HepG2 (cell line): ENCODE data around the gene CYSRT1. TPM values are rescaled to one million over a fixed set of nuclear protein-coding genes. Genes with fewer than 3 reads are reported as not detected.
A peak's percentile ranks its signal among the peaks of the same experiment; 100 is the strongest.

Source experiments
- ARID2 ChIP-seq: sonication (generic); formaldehyde crosslinking; IDR thresholded peaks from 2 replicates; pipeline ENCODE4 v1.8.1; 2022; ENCODE audit warnings: mild to moderate bottlenecking, missing genetic modification reagents, borderline replicate concordance
- CBFB ChIP-seq: sonication (generic); formaldehyde crosslinking; IDR thresholded peaks from 2 replicates; pipeline ENCODE4 v1.4.0; 2020; ENCODE audit warnings: missing genetic modification reagents
- EED ChIP-seq: sonication (generic); formaldehyde crosslinking; IDR thresholded peaks from 2 replicates; pipeline ENCODE4 v1.5.0; 2020; ENCODE audit warnings: mild to moderate bottlenecking, missing genetic modification reagents
- FOXC1 ChIP-seq: sonication (generic); formaldehyde crosslinking; IDR thresholded peaks from 2 replicates; pipeline ENCODE4 v1.8.0; 2022; ENCODE audit warnings: mild to moderate bottlenecking, missing genetic modification reagents, borderline replicate concordance
- GATA4 ChIP-seq: sonication (generic); IDR thresholded peaks from 2 replicates; pipeline ENCODE4 v1.6.1; 2016; ENCODE audit warnings: antibody characterized with exemption, low read depth, borderline replicate concordance
- IKZF5 ChIP-seq: IDR thresholded peaks from 2 replicates; pipeline ENCODE4 v1.6.1; 2018; ENCODE audit warnings: missing genetic modification reagents, mild to moderate bottlenecking, missing compliant biosample characterization
- KDM5B ChIP-seq: sonication (generic); formaldehyde crosslinking; IDR thresholded peaks from 2 replicates; pipeline ENCODE4 v1.4.0; 2020; ENCODE audit warnings: missing genetic modification reagents, mild to moderate bottlenecking, borderline replicate concordance
- LCORL ChIP-seq, 2 experiments: fragments of 450-650 bp in 1 of 2; sonication (generic) in 1 of 2; formaldehyde crosslinking in 1 of 2; IDR thresholded peaks; 2 replicates each; pipeline versions ENCODE4 v1.5.0 to v1.6.1; 2017 to 2020; ENCODE audit warnings: antibody characterized with exemption in 1 of 2, missing genetic modification reagents in 1 of 2
- MED8 ChIP-seq: sonication (generic); formaldehyde crosslinking; IDR thresholded peaks from 2 replicates; pipeline ENCODE4 v1.8.1; 2023; ENCODE audit warnings: mild to moderate bottlenecking, missing genetic modification reagents; ENCODE audit not compliant: insufficient replicate concordance
- SALL2 ChIP-seq: sonication (generic); formaldehyde crosslinking; IDR thresholded peaks from 2 replicates; pipeline ENCODE4 v1.8.1; 2023; ENCODE audit warnings: mild to moderate bottlenecking, missing genetic modification reagents, inconsistent platforms
- ZBTB14 ChIP-seq: sonication (generic); formaldehyde crosslinking; IDR thresholded peaks from 2 replicates; pipeline ENCODE4 v1.4.0; 2020; ENCODE audit warnings: missing genetic modification reagents
- ZFP91 ChIP-seq: sonication (generic); formaldehyde crosslinking; IDR thresholded peaks from 2 replicates; pipeline ENCODE4 v1.9.0; 2022; ENCODE audit warnings: missing genetic modification reagents, mild to moderate bottlenecking, borderline replicate concordance
- ZFX ChIP-seq: sonication (generic); formaldehyde crosslinking; IDR thresholded peaks from 2 replicates; pipeline ENCODE4 v1.4.0; 2020; ENCODE audit warnings: mild to moderate bottlenecking, low read depth, missing genetic modification reagents, moderate library complexity
- ZNF44 ChIP-seq: sonication (generic); formaldehyde crosslinking; IDR thresholded peaks from 2 replicates; pipeline ENCODE4 v1.5.1; 2020; ENCODE audit warnings: mild to moderate bottlenecking, missing genetic modification reagents
- ZNF574 ChIP-seq: sonication (generic); formaldehyde crosslinking; IDR thresholded peaks from 2 replicates; pipeline ENCODE4 v1.4.0; 2020; ENCODE audit warnings: missing genetic modification reagents
- ZNF709 ChIP-seq: sonication (generic); formaldehyde crosslinking; IDR thresholded peaks from 2 replicates; pipeline ENCODE4 v1.5.0; 2020; ENCODE audit warnings: mild to moderate bottlenecking, missing genetic modification reagents
- ZUFSP ChIP-seq: sonication (generic); formaldehyde crosslinking; IDR thresholded peaks from 2 replicates; pipeline ENCODE4 v1.9.0; 2021; ENCODE audit warnings: missing genetic modification reagents, mild to moderate bottlenecking, borderline replicate concordance
- polyA plus RNA-seq, 8 experiments: library from polyadenylated mRNA; depleted of rRNA in 3 of 8; stranded (reverse) in 7 of 8; unstranded in 1 of 8; fragments of >200 nt; fragmentation: Illumina TruSeq in 4 of 8; extraction: Trizol in 4 of 8; gene quantifications; 2 replicates each; pipeline versions ENCODE4 v1.2.1 to v1.2.3, GENCODE V29; 2011 to 2016; ENCODE audit warnings: low read depth in 4 of 8, missing spikeins in 1 of 8, mixed read lengths in 1 of 8; ENCODE audit not compliant: insufficient read depth in 1 of 8
- total RNA-seq, 5 experiments: library from RNA; depleted of rRNA; stranded (reverse); fragments of >200 nt; fragmentation: Illumina TruSeq; extraction: Trizol; gene quantifications; 2 replicates each; pipeline ENCODE4 v1.2.3, GENCODE V29; 2016; ENCODE audit warnings: low read depth in 1 of 5

The CYSRT1 gene
- total and polyA plus RNA-seq, 2 of the 13 experiments (the other 11 are each of a cell fraction or from before 2014, with no cell fraction given) = 1.5 to 2.1 TPM

- 0 out of 2 replicates have a peak, but pooled peaks have one; percentile 3 for TF ChIP-seq ZNF574 (CRISPR knock-in tag)
- TF ChIP-seq ZBTB14 = 0 out of 2 replicates have a peak, but pooled peaks have one; percentile 0
- 0 out of 2 replicates have a peak, but pooled peaks have one; percentile 18 for TF ChIP-seq CBFB (CRISPR knock-in tag)
- TF ChIP-seq LCORL (IDR thresholded peaks at IDR 0.05) = no peak
- peak; percentile 40; the same call in 1 of the 2 replicates for TF ChIP-seq LCORL (CRISPR knock-in tag; IDR thresholded peaks at IDR 0.05)
- peak; percentile 24; the same call in 1 of the 2 replicates for TF ChIP-seq ZNF709 (CRISPR knock-in tag)
- TF ChIP-seq MED8 (CRISPR knock-in tag) = peak; percentile 52
- peak; percentile 71 for TF ChIP-seq ZFX
- no peak for TF ChIP-seq ZFP91 (CRISPR knock-in tag)
- no peak for TF ChIP-seq ZNF44
- peak; percentile 56; the same call in 1 of the 2 replicates for TF ChIP-seq KDM5B (CRISPR knock-in tag)
- TF ChIP-seq IKZF5 (CRISPR knock-in tag) = 0 out of 2 replicates have a peak, but pooled peaks have one; percentile 14
- no peak for TF ChIP-seq ZUFSP (CRISPR knock-in tag)
- TF ChIP-seq FOXC1 (CRISPR knock-in tag) = 0 out of 2 replicates have a peak, but pooled peaks have one; percentile 39
- 0 out of 2 replicates have a peak, but pooled peaks have one; percentile 22 for TF ChIP-seq SALL2 (CRISPR knock-in tag)
- peak; percentile 83; the same call in 1 of the 2 replicates for TF ChIP-seq EED (CRISPR knock-in tag)
- TF ChIP-seq ARID2 = no peak
- TF ChIP-seq GATA4 = no peak
Observed at GRCh38 chr9:137222190-137223077, 2.5 kb upstream of the CYSRT1 start, which contains the start of gene RNF208 (continued).
